WTC11 (cell line): ENCODE results near the gene CLMN.

Experiments
- ETV6 ChIP-seq: sonication (generic); formaldehyde crosslinking; IDR thresholded peaks from 2 replicates; pipeline ENCODE4 v1.8.1; 2022; ENCODE audit warnings: mild to moderate bottlenecking, missing genetic modification reagents
- NFYB ChIP-seq: sonication (generic); formaldehyde crosslinking; conservative IDR thresholded peaks from 2 replicates; pipeline ENCODE4 v1.8.0; 2022; ENCODE audit warnings: low read depth, missing genetic modification reagents
- RELA ChIP-seq: sonication (generic); formaldehyde crosslinking; IDR thresholded peaks from 2 replicates; pipeline ENCODE4 v1.8.1; 2022; ENCODE audit warnings: missing genetic modification reagents, mild to moderate bottlenecking, borderline replicate concordance
- SMAD3 ChIP-seq: sonication (generic); formaldehyde crosslinking; IDR thresholded peaks from 2 replicates; pipeline ENCODE4 v1.8.0; 2022; ENCODE audit warnings: missing genetic modification reagents, mild to moderate bottlenecking, borderline replicate concordance
- SP1 ChIP-seq: sonication (generic); formaldehyde crosslinking; conservative IDR thresholded peaks from 2 replicates; pipeline ENCODE4 v1.8.1; 2022; ENCODE audit warnings: missing genetic modification reagents
- ZNF396 ChIP-seq: fragments of 250-450 bp; sonication (Bioruptor Pico); IDR thresholded peaks from 2 replicates; pipeline ENCODE4 v1.8.0; 2021; ENCODE audit warnings: mild to moderate bottlenecking, moderate library complexity, borderline replicate concordance
- ZNF423 ChIP-seq: fragments of 250-450 bp; sonication (Bioruptor Pico); IDR thresholded peaks from 2 replicates; pipeline ENCODE4 v2.1.2; 2022; ENCODE audit warnings: mild to moderate bottlenecking, moderate library complexity
- TF ChIP-seq, protein P1 (sequence below): fragments of 200-600 bp; IDR thresholded peaks from 2 replicates; pipeline ENCODE4 v1.8.0; 2022; ENCODE audit warnings: antibody characterized with exemption
- TF ChIP-seq, protein P2 (sequence below): sonication (generic); formaldehyde crosslinking; IDR thresholded peaks from 2 replicates; pipeline ENCODE4 v1.8.1; 2023; ENCODE audit warnings: mild to moderate bottlenecking, missing genetic modification reagents
- TF ChIP-seq, protein P3 (sequence below): sonication (generic); formaldehyde crosslinking; IDR thresholded peaks from 2 replicates; pipeline ENCODE4 v1.8.0; 2022; ENCODE audit warnings: mild to moderate bottlenecking, missing genetic modification reagents

DNA sequence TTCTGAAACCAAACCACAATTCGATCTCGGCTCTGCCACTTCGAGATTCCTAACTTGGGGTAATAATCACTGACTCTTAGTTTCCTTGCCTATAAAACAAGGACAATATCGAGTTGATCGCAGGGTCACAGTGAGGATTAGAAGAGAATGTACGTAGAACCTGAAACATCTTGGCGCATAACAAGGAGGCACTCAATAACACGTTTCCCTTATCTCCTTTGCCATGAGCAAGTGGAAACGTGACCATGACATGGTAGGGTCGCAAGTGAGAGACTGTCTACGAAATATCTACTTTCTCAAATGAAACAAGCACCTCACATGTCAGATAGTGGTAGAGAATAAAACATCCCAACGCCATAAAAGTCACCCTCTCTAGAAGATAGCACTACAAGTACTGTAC, 164.7 kb downstream of the CLMN start:
- TF ChIP-seq, protein P1, sequence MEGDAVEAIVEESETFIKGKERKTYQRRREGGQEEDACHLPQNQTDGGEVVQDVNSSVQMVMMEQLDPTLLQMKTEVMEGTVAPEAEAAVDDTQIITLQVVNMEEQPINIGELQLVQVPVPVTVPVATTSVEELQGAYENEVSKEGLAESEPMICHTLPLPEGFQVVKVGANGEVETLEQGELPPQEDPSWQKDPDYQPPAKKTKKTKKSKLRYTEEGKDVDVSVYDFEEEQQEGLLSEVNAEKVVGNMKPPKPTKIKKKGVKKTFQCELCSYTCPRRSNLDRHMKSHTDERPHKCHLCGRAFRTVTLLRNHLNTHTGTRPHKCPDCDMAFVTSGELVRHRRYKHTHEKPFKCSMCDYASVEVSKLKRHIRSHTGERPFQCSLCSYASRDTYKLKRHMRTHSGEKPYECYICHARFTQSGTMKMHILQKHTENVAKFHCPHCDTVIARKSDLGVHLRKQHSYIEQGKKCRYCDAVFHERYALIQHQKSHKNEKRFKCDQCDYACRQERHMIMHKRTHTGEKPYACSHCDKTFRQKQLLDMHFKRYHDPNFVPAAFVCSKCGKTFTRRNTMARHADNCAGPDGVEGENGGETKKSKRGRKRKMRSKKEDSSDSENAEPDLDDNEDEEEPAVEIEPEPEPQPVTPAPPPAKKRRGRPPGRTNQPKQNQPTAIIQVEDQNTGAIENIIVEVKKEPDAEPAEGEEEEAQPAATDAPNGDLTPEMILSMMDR, result no peak
- no peak for TF ChIP-seq SMAD3 (CRISPR knock-in tag)
- TF ChIP-seq, protein P2, sequence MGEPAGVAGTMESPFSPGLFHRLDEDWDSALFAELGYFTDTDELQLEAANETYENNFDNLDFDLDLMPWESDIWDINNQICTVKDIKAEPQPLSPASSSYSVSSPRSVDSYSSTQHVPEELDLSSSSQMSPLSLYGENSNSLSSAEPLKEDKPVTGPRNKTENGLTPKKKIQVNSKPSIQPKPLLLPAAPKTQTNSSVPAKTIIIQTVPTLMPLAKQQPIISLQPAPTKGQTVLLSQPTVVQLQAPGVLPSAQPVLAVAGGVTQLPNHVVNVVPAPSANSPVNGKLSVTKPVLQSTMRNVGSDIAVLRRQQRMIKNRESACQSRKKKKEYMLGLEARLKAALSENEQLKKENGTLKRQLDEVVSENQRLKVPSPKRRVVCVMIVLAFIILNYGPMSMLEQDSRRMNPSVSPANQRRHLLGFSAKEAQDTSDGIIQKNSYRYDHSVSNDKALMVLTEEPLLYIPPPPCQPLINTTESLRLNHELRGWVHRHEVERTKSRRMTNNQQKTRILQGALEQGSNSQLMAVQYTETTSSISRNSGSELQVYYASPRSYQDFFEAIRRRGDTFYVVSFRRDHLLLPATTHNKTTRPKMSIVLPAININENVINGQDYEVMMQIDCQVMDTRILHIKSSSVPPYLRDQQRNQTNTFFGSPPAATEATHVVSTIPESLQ (CRISPR knock-in tag), result no peak
- no peak for TF ChIP-seq ZNF423 (CRISPR knock-in tag)
- TF ChIP-seq, protein P3, sequence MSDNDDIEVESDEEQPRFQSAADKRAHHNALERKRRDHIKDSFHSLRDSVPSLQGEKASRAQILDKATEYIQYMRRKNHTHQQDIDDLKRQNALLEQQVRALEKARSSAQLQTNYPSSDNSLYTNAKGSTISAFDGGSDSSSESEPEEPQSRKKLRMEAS (CRISPR knock-in tag), result no peak
- no peak for TF ChIP-seq SP1 (CRISPR knock-in tag)
- TF ChIP-seq ZNF396 (CRISPR knock-in tag), result no peak
- no peak for TF ChIP-seq RELA (CRISPR knock-in tag)
- TF ChIP-seq ETV6 (CRISPR knock-in tag), result no peak
- no peak for TF ChIP-seq NFYB (CRISPR knock-in tag)
